HCT116 (cell line): ENCODE measurements around the gene MAN2B2. TPM values are rescaled to one million over a fixed set of nuclear protein-coding genes. Genes with fewer than 3 reads are reported as not detected.

Experiments
- ATAC-seq: fragments of 200-7000 bp; cut with Tn5 transposase; 2 replicates; pipeline ENCODE4 v1.9.1; 2020; ENCODE audit warnings: mild to moderate bottlenecking, moderate library complexity
- BruUV-seq: library from RNA; stranded (reverse); fragments of 400-500 nt; replicated peaks from 2 replicates; lab custom pipeline; 2021; lab: Mats Ljungman, UMichigan
- CTCF ChIA-PET: fragments of 300-600 bp; sonication (Branson Sonifier 250); formaldehyde crosslinking; loops from one replicate; lab custom pipeline; 2021; ENCODE audit warnings: antibody characterized with exemption; lab: Charles Lee
- POLR2A ChIA-PET: fragments of 300-600, 350-600 bp; sonication (Branson Sonifier 250); formaldehyde crosslinking; loops from one replicate; lab custom pipeline; 2021; ENCODE audit warnings: antibody characterized with exemption; lab: Charles Lee
- RAD21 ChIA-PET, 2 experiments: fragments of 300-600 bp; sonication (Branson Sonifier 250); formaldehyde crosslinking; loops; one replicate each; lab custom pipeline; 2023; ENCODE audit warnings: low total read pairs in 2 of 2; ENCODE audit not compliant: uncharacterized antibody in 2 of 2, unreplicated experiment in 2 of 2, low non-redundant PET in 1 of 2; lab: Charles Lee
- DNase-seq: peaks from one replicate; pipeline ENCODE4 v3.0.0-alpha.2; 2010; ENCODE audit warnings: low read depth, low spot score
- H2AFZ ChIP-seq: fragments of 200-600 bp; shearing (Covaris generic), sonication (generic); 2 replicates; pipeline ENCODE4 v1.6.1; 2017; ENCODE audit warnings: low read depth, mixed run types, mixed read lengths, antibody characterized with exemption, low read length; ENCODE audit not compliant: poor library complexity, severe bottlenecking
- H3K27ac ChIP-seq: 2 replicates; pipeline ENCODE4 v1.5.1; 2012; ENCODE audit warnings: low read depth, low read length
- H3K27me3 ChIP-seq: fragments of 200-600 bp; sonication (generic); 2 replicates; pipeline ENCODE4 v1.6.1; 2016; ENCODE audit warnings: mixed run types, low read length, mixed read lengths; ENCODE audit not compliant: insufficient read depth
- H3K36me3 ChIP-seq, 2 experiments: fragments of 200-500 bp in 1 of 2; fragments of 200-600 bp in 1 of 2; sonication (Bioruptor generic) in 1 of 2; sonication (generic) in 1 of 2; 2 replicates each; pipeline versions ENCODE4 v1.5.1 to v1.6.1; 2014 to 2016; ENCODE audit warnings: low read length in 2 of 2, inconsistent platforms in 1 of 2, mixed read lengths in 1 of 2, mixed run types in 1 of 2; ENCODE audit not compliant: insufficient read depth in 2 of 2, control insufficient read depth in 1 of 2
- H3K4me1 ChIP-seq, 2 experiments: fragments of 200-600 bp in 1 of 2; sonication (generic) in 1 of 2; 2 replicates each; pipeline versions ENCODE4 v1.5.1 to v1.6.1; 2012 to 2017; ENCODE audit warnings: low read length in 2 of 2, inconsistent platforms in 1 of 2, mild to moderate bottlenecking in 1 of 2, mixed read lengths in 1 of 2, mixed run types in 1 of 2, moderate library complexity in 1 of 2; ENCODE audit not compliant: insufficient read depth in 2 of 2, control insufficient read depth in 1 of 2
- H3K4me2 ChIP-seq: fragments of 200-600 bp; sonication (generic); 2 replicates; pipeline ENCODE4 v1.6.1; 2017; ENCODE audit warnings: mixed run types, low read length, mixed read lengths
- H3K4me3 ChIP-seq, 2 experiments: fragments of 200-600 bp in 1 of 2; sonication (generic) in 1 of 2; replicated peaks in 1 of 2; 2 replicates each; pipeline ENCODE4 v1.5.1; 2011 to 2016; ENCODE audit warnings: low read length in 2 of 2, control low read depth in 1 of 2, low read depth in 1 of 2, mild to moderate bottlenecking in 1 of 2, mixed read lengths in 1 of 2, mixed run types in 1 of 2
- H3K79me2 ChIP-seq: fragments of 200-600 bp; sonication (generic); 2 replicates; pipeline ENCODE4 v1.6.1; 2017; ENCODE audit warnings: mild to moderate bottlenecking, mixed run types, low read length, moderate library complexity, mixed read lengths; ENCODE audit not compliant: insufficient read depth
- H3K9ac ChIP-seq: fragments of 200-600 bp; sonication (generic); 2 replicates; pipeline ENCODE4 v1.6.1; 2016; ENCODE audit warnings: low read length, mixed read lengths
- H3K9me2 ChIP-seq: fragments of 200-600 bp; sonication (generic), shearing (Covaris generic); 2 replicates; pipeline ENCODE4 v1.6.1; 2017; ENCODE audit warnings: mixed run types, mild to moderate bottlenecking, moderate library complexity; ENCODE audit not compliant: insufficient read depth
- H3K9me3 ChIP-seq, 2 experiments: fragments of 200-500 bp in 1 of 2; fragments of 200-600 bp in 1 of 2; sonication (Bioruptor generic) in 1 of 2; sonication (generic) in 1 of 2; 2 replicates each; pipeline ENCODE4 v1.6.1; 2014 to 2017; ENCODE audit warnings: low read length in 2 of 2, mixed read lengths in 2 of 2, inconsistent platforms in 1 of 2, low read depth in 1 of 2, mild to moderate bottlenecking in 1 of 2, mixed run types in 1 of 2, moderate library complexity in 1 of 2; ENCODE audit not compliant: control insufficient read depth in 1 of 2, insufficient read depth in 1 of 2
- H4K20me1 ChIP-seq: fragments of 200-600 bp; sonication (generic), shearing (Covaris generic); 2 replicates; pipeline ENCODE4 v1.6.1; 2017; ENCODE audit warnings: mixed run types, mild to moderate bottlenecking, moderate library complexity; ENCODE audit not compliant: insufficient read depth
- CEBPB ChIP-seq: IDR thresholded peaks from 2 replicates; pipeline ENCODE4 v1.6.1; 2012; ENCODE audit warnings: low read depth
- CTCF ChIP-seq, 3 experiments: fragments of 200-600 bp in 1 of 3; sonication (generic) in 1 of 3; IDR thresholded peaks in 2 of 3; conservative IDR thresholded peaks in 1 of 3; 2 replicates each; pipeline ENCODE4 v1.5.1; 2012 to 2017; ENCODE audit warnings: low read depth in 2 of 3, low read length in 2 of 3, antibody characterized with exemption in 1 of 3, borderline replicate concordance in 1 of 3, control low read depth in 1 of 3, mild to moderate bottlenecking in 1 of 3, mixed read lengths in 1 of 3, mixed run types in 1 of 3, moderate library complexity in 1 of 3; ENCODE audit not compliant: insufficient read depth in 1 of 3
- ELF1 ChIP-seq: IDR thresholded peaks from 2 replicates; pipeline ENCODE4 v1.6.1; 2012; ENCODE audit warnings: low read depth, borderline replicate concordance
- EZH2 ChIP-seq: fragments of 200-600 bp; sonication (generic); IDR thresholded peaks from 2 replicates; pipeline ENCODE4 v1.6.1; 2017; ENCODE audit warnings: antibody characterized with exemption, mixed run types
- EZH2phosphoT487 ChIP-seq: fragments of 200-600 bp; IDR thresholded peaks from 2 replicates; pipeline ENCODE4 v1.6.1; 2018; ENCODE audit warnings: antibody characterized with exemption, borderline replicate concordance
- FOSL1 ChIP-seq: IDR thresholded peaks from 2 replicates; pipeline ENCODE4 v1.6.1; 2012; ENCODE audit warnings: low read depth
- MAX ChIP-seq: IDR thresholded peaks from 2 replicates; pipeline ENCODE4 v1.6.1; 2012
- SIN3A ChIP-seq: IDR thresholded peaks from 2 replicates; pipeline ENCODE4 v1.6.1; 2012; ENCODE audit warnings: low read depth
- SRF ChIP-seq: IDR thresholded peaks from 2 replicates; pipeline ENCODE4 v1.6.1; 2012; ENCODE audit warnings: low read depth
- ZBTB33 ChIP-seq: IDR thresholded peaks from 2 replicates; pipeline ENCODE4 v1.6.1; 2011; ENCODE audit warnings: mild to moderate bottlenecking, low read length, moderate library complexity; ENCODE audit not compliant: insufficient replicate concordance; ENCODE audit errors: extremely low read depth
- ZNF274 ChIP-seq: fragments of 200-500 bp; sonication (Bioruptor generic); IDR thresholded peaks from 2 replicates; pipeline ENCODE4 v1.6.1; 2014; ENCODE audit warnings: mild to moderate bottlenecking, low read depth, low read length, inconsistent platforms
- intact Hi-C: fragments of 100-400 bp; cut with micrococcal nuclease; formaldehyde crosslinking; loops from 2 replicates; pipeline ENCODE4 v1.10.0; 2022
- total RNA-seq: library from RNA; stranded (reverse); gene quantifications from one replicate; pipeline ENCODE4 v1.2.1, GENCODE V29; 2021; ENCODE audit not compliant: unreplicated experiment

MAN2B2 gene
- total RNA-seq, 1 experiment from 2014 or later = 18.0 TPM

- no peak overlapping the region for H3K4me2 ChIP-seq
- CTCF ChIA-PET = no interaction called here
Observed at GRCh38 chr4:6538111-6538510, 36.9 kb upstream of the MAN2B2 start.

More at GRCh38 chr4:6538111-6538510, 36.9 kb upstream of the MAN2B2 start:
- H3K27me3 ChIP-seq = no peaks in the 10 kb centered on the region
- H3K79me2 ChIP-seq = no peaks in the 10 kb centered on the region
- H2AFZ ChIP-seq = no peak overlapping the region
- no peak overlapping the region for H3K27ac ChIP-seq
- DNase-seq (no peak), ATAC-seq (no peak)
- no peak overlapping the region for H3K4me3 ChIP-seq
- H3K9me3 ChIP-seq = no peaks in the 10 kb centered on the region
- peaks cover 0 to 19% of the 10 kb centered on the region in 2 experiments; a peak in 2 of 4 replicates for H3K4me1 ChIP-seq
- TF ChIP-seq ELF1 (no peak), SRF (no peak), ZNF274 (no peak), CEBPB (no peak), CTCF (IDR thresholded peaks at IDR 0.05 in 2 of 3, conservative IDR thresholded peaks at IDR 0.05 in 1 of 3; ENCODE audit: borderline replicate concordance in 1 of 3, insufficient read depth in 1 of 3, low read depth in 2 of 3, low read length in 2 of 3) (no peak), SIN3A (no peak), EZH2phosphoT487 (no peak), ZBTB33 (no peak), FOSL1 (no peak), EZH2 (no peak), MAX (no peak)
- H3K9ac ChIP-seq = no peak overlapping the region
- no peaks in the 10 kb centered on the region for H3K9me2 ChIP-seq
- H4K20me1 ChIP-seq = no peaks in the 10 kb centered on the region
- no TSS peak for BruUV-seq
- ChIA-PET RAD21 (no interaction called here), POLR2A (no interaction called here)
- intact Hi-C loops = no loop called here
- H3K36me3 ChIP-seq = no peaks in the 10 kb centered on the region
